DND-41 (cell line): Measurements from ENCODE around the gene TRPV5.
"Not testable (repeated sequence)": the region's sequence is repeated elsewhere in the genome, so short reads cannot be mapped to it uniquely, and the experiment has no call there.

Experiments used
- ATAC-seq: fragments of 200-7000 bp; cut with Tn5 transposase; 3 replicates; pipeline ENCODE4 v1.9.1; 2021; ENCODE audit warnings: low read depth; ENCODE audit not compliant: insufficient read depth
- DNase-seq: peaks from one replicate; pipeline ENCODE4 v3.0.0-alpha.2; 2020
- H2AFZ ChIP-seq: 2 replicates; pipeline ENCODE4 v1.6.0; 2012; ENCODE audit warnings: low read depth, low read length
- H3K27ac ChIP-seq: 2 replicates; pipeline ENCODE4 v1.5.1; 2012; ENCODE audit warnings: low read length, inconsistent platforms
- H3K27me3 ChIP-seq: fragments of 200-600 bp; sonication (generic); 2 replicates; pipeline ENCODE4 v1.6.0; 2012; ENCODE audit warnings: low read length, mild to moderate bottlenecking, inconsistent platforms; ENCODE audit not compliant: insufficient read depth, poor library complexity
- H3K36me3 ChIP-seq: 2 replicates; pipeline ENCODE4 v1.5.1; 2012; ENCODE audit warnings: low read length, inconsistent platforms; ENCODE audit not compliant: insufficient read depth
- H3K4me1 ChIP-seq: 2 replicates; pipeline ENCODE4 v1.5.1; 2012; ENCODE audit warnings: mild to moderate bottlenecking, low read length; ENCODE audit not compliant: insufficient read depth
- H3K4me2 ChIP-seq: 2 replicates; pipeline ENCODE4 v1.6.0; 2012; ENCODE audit warnings: mild to moderate bottlenecking, moderate library complexity, low read length, inconsistent platforms; ENCODE audit not compliant: insufficient read depth
- H3K4me3 ChIP-seq, 2 experiments: fragments of 200-600 bp in 1 of 2; shearing (Covaris generic) in 1 of 2; 2 replicates each; pipeline ENCODE4 v1.5.1; 2012 to 2016; ENCODE audit warnings: inconsistent platforms in 2 of 2, low read length in 2 of 2, mild to moderate bottlenecking in 2 of 2, low read depth in 1 of 2, moderate library complexity in 1 of 2
- H3K79me2 ChIP-seq: 2 replicates; pipeline ENCODE4 v1.6.0; 2012; ENCODE audit warnings: low read length, inconsistent platforms; ENCODE audit not compliant: insufficient read depth
- H3K9ac ChIP-seq: 2 replicates; pipeline ENCODE4 v1.6.0; 2012; ENCODE audit warnings: low read depth, mild to moderate bottlenecking, inconsistent platforms, low read length, moderate library complexity
- H3K9me3 ChIP-seq: 2 replicates; pipeline ENCODE4 v1.5.1; 2012; ENCODE audit warnings: low read length, moderate library complexity, mild to moderate bottlenecking, inconsistent platforms; ENCODE audit not compliant: insufficient read depth, severe bottlenecking
- H4K20me1 ChIP-seq: 2 replicates; pipeline ENCODE4 v1.6.0; 2012; ENCODE audit warnings: low read length; ENCODE audit not compliant: insufficient read depth
- CTCF ChIP-seq: IDR thresholded peaks from 2 replicates; pipeline ENCODE4 v1.5.1; 2012; ENCODE audit warnings: borderline replicate concordance, low read length, moderate library complexity, mild to moderate bottlenecking; ENCODE audit not compliant: poor library complexity, severe bottlenecking; ENCODE audit errors: extremely low read depth
- EZH2 ChIP-seq: IDR thresholded peaks from 3 replicates; pipeline ENCODE4 v1.6.1; 2012; ENCODE audit warnings: borderline replicate concordance, low read depth, mild to moderate bottlenecking, moderate library complexity, low read length, inconsistent platforms; ENCODE audit not compliant: severe bottlenecking

Gene TRPV5

GRCh38 chr7:142933624-142934023 lies at the start of gene TRPV5:
Gene TRPV5 (minus strand): TSS chr7:142933746. CDS start chr7:142933459, 287 bp downstream.
- Histone ChIP-seq H4K20me1 (no peaks in the 10 kb centered on the region), H2AFZ (no peak within 1 kb of the TSS), H3K4me1 (no peaks in the 10 kb centered on the region), H3K27ac (no peak within 1 kb of the TSS), H3K9ac (no peak within 1 kb of the TSS), H3K9me3 (no peaks in the 10 kb centered on the region), H3K4me3 (no peak within 1 kb of the TSS), H3K36me3 (no peaks in the 10 kb centered on the region), H3K4me2 (no peak within 1 kb of the TSS), H3K79me2 (no peaks in the 10 kb centered on the region), H3K27me3 (no peaks in the 10 kb centered on the region)
- no peak for ATAC-seq
- TF ChIP-seq EZH2 (no peak), CTCF (no peak)
- no peak for DNase-seq

GRCh38 chr7:142978402-142978801 lies 44.9 kb upstream of the TRPV5 start:
- H4K20me1 ChIP-seq, DNase-seq, ATAC-seq, H3K4me3 ChIP-seq, H3K27me3 ChIP-seq, H3K36me3 ChIP-seq, H3K9ac ChIP-seq, H3K4me2 ChIP-seq, H3K27ac ChIP-seq, H3K9me3 ChIP-seq, H3K4me1 ChIP-seq, H2AFZ ChIP-seq, H3K79me2 ChIP-seq: not testable (repeated sequence)

GRCh38 chr7:142974626-142975025 lies 41.1 kb upstream of the TRPV5 start:
- Histone ChIP-seq H3K9me3 (no peaks in the 10 kb centered on the region), H3K79me2 (no peaks in the 10 kb centered on the region), H3K9ac (no peak overlapping the region), H3K36me3 (no peaks in the 10 kb centered on the region), H3K27me3 (no peaks in the 10 kb centered on the region), H3K4me1 (no peaks in the 10 kb centered on the region), H4K20me1 (no peaks in the 10 kb centered on the region), H3K27ac (no peak overlapping the region), H3K4me3 (no peak overlapping the region), H2AFZ (no peak overlapping the region), H3K4me2 (no peak overlapping the region)
- TF ChIP-seq EZH2, result no peak
- no peak for TF ChIP-seq CTCF
- ATAC-seq, result no peak
- no peak for DNase-seq

- no peak overlapping the region for H2AFZ ChIP-seq
- no peaks in the 10 kb centered on the region for H3K9me3 ChIP-seq
- H4K20me1 ChIP-seq, result no peaks in the 10 kb centered on the region
- no peaks in the 10 kb centered on the region for H3K36me3 ChIP-seq
- DNase-seq (no peak), ATAC-seq (no peak)
- no peak overlapping the region for H3K9ac ChIP-seq
- H3K27me3 ChIP-seq, result no peaks in the 10 kb centered on the region
- H3K4me3 ChIP-seq, result no peak overlapping the region
- no peaks in the 10 kb centered on the region for H3K79me2 ChIP-seq
- no peak for TF ChIP-seq CTCF
- no peak for TF ChIP-seq EZH2
- no peak overlapping the region for H3K27ac ChIP-seq
- H3K4me2 ChIP-seq, result no peak overlapping the region
- H3K4me1 ChIP-seq, result no peaks in the 10 kb centered on the region
These were observed 35.6 kb upstream of the TRPV5 start for GRCh38 chr7:142969183-142969582.
